Natural killer cell (primary cell): ENCODE results near the gene TBX3. TPM values are rescaled to one million over a fixed set of nuclear protein-coding genes. Genes with fewer than 3 reads are reported as not detected.

ENCODE experiments used
- ATAC-seq, 3 donors: fragments of 150-1000 bp in 2 of 3; fragments of 200-7000 bp in 1 of 3; cut with Tn5 transposase; 1 replicate in 1 of 3; 2 replicates in 2 of 3; pipeline ENCODE4 v1.10.0; 2021; ENCODE audit warnings: mild to moderate bottlenecking in 2 of 3, moderate library complexity in 2 of 3
- DNase-seq, 2 donors: peaks; one replicate each; pipeline versions ENCODE4 v3.0.0 to v3.0.0-alpha.2; 2013 to 2021; ENCODE audit warnings: mixed read lengths in 1 of 2
- H3K27ac ChIP-seq: one replicate; pipeline ENCODE4 v1.5.1; 2013; ENCODE audit warnings: mild to moderate bottlenecking, low read length
- H3K27me3 ChIP-seq: one replicate; pipeline ENCODE4 v1.6.1; 2013; ENCODE audit warnings: low read length; ENCODE audit not compliant: control insufficient read depth, insufficient read depth
- H3K36me3 ChIP-seq: one replicate; pipeline ENCODE4 v1.6.1; 2013; ENCODE audit warnings: low read length; ENCODE audit not compliant: control insufficient read depth, insufficient read depth
- H3K4me1 ChIP-seq: one replicate; pipeline ENCODE4 v1.6.1; 2013; ENCODE audit warnings: low read length; ENCODE audit not compliant: control insufficient read depth, insufficient read depth
- H3K4me3 ChIP-seq: one replicate; pipeline ENCODE4 v1.5.1; 2013; ENCODE audit warnings: low read length
- H3K9me3 ChIP-seq: one replicate; pipeline ENCODE4 v1.6.1; 2013; ENCODE audit warnings: low read length; ENCODE audit not compliant: control insufficient read depth, insufficient read depth
- H3K27ac Mint-ChIP-seq, 2 donors: one replicate each; pipeline ENCODE4 v1.8.0; 2022; ENCODE audit warnings: mild to moderate bottlenecking in 2 of 2, mixed read lengths in 2 of 2, moderate library complexity in 1 of 2
- H3K27me3 Mint-ChIP-seq, 2 donors: one replicate each; pipeline ENCODE4 v1.8.0; 2022; ENCODE audit warnings: low read depth in 2 of 2, mixed read lengths in 2 of 2
- H3K36me3 Mint-ChIP-seq: one replicate; pipeline ENCODE4 v1.8.0; 2022; ENCODE audit warnings: mixed read lengths
- H3K4me1 Mint-ChIP-seq, 2 donors: one replicate each; pipeline ENCODE4 v1.8.0; 2022; ENCODE audit warnings: mixed read lengths in 2 of 2
- H3K4me3 Mint-ChIP-seq: one replicate; pipeline ENCODE4 v1.8.0; 2022; ENCODE audit warnings: mild to moderate bottlenecking, moderate library complexity, mixed read lengths
- H3K9me3 Mint-ChIP-seq, 2 donors: one replicate each; pipeline ENCODE4 v1.8.0; 2022; ENCODE audit warnings: mixed read lengths in 2 of 2
- WGBS: methylation state at CpG from one replicate; pipeline ENCODE4 v1.1.7; 2013; ENCODE audit warnings: missing lambda C conversion rate; ENCODE audit not compliant: insufficient coverage; 5-methylcytosine and 5-hydroxymethylcytosine counted together
- intact Hi-C: fragments of 100-400 bp; cut with micrococcal nuclease; formaldehyde crosslinking; loops from one replicate; pipeline ENCODE4 v1.14.2; 2022
- total RNA-seq, 4 donors: library from RNA; stranded (reverse); fragments of 120-200 nt in 1 of 4; gene quantifications; one replicate each; pipeline versions ENCODE4 v1.2.3 to v1.2.4, GENCODE V29; 2013 to 2022
- TF ChIP-seq, protein P1 (sequence below): fragments of 200-600 bp; IDR thresholded peaks from one replicate; pipeline ENCODE4 v1.8.0; 2022; ENCODE audit warnings: antibody characterized with exemption

TBX3 gene
- total RNA-seq, 3 donors from 2014 or later (not counting 1 experiment from before 2014, with no cell fraction given), result 0.05 TPM; not detected in 2

DNA sequence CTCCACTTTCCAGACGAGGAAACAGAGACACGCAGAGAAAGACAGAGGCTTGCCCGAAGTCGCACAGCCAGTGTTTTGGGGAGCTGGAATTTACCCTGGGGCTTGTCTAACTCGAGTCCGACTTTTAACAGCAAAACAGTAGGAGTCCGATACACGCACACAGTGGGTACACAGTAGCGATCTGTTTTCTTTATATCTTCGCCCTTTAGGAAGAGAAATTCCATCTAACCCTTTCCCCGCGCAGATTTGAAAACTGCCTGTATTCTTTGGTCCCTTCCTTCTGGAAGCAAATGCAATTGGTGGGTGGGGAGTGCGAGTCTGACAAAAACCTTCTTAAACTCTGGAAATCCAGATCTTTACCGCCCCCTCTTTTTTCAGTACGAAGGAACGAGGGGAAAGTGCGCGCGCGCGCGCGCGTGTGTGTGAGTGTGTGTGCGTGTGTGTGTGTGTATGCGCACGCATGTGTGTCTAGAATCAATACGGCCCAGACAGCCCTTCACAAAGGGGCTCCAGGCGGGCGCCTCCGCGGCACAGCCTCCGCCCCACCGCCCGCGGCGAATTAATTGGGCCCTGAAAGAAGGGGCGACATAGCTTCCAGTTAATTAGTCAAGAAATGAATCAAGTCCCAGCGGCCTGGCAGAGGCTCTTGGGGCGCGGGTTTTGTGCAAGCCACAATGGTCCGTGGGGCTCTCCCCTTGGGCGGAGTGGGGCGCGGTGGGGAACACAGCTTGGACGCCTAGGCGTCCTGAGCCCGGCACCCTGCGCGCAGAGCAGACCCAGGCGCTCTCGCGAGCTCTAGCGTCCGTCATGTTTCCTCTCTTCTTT lies 14.0 kb upstream of the TBX3 start:
- no peak overlapping the region for H3K4me3 Mint-ChIP-seq
- H3K36me3 ChIP-seq, result no peaks in the 10 kb centered on the region
- DNase-seq, result no peak
- no peak overlapping the region for H3K4me3 ChIP-seq
- H3K27me3 Mint-ChIP-seq, result peaks cover 79 to 80% of the 10 kb centered on the region in 2 donors
- H3K9me3 ChIP-seq, result no peaks in the 10 kb centered on the region
- no peak overlapping the region for H3K27ac ChIP-seq
- H3K27me3 ChIP-seq, result peaks cover 24% of the 10 kb centered on the region
- no peaks in the 10 kb centered on the region for H3K4me1 ChIP-seq
- H3K36me3 Mint-ChIP-seq, result no peaks in the 10 kb centered on the region
- peaks cover 0 to 3% of the 10 kb centered on the region in 2 donors for H3K9me3 Mint-ChIP-seq
- ATAC-seq, result no peak
- 9% methylated on average over 50 of the region's 55 CpGs for WGBS
- H3K27ac Mint-ChIP-seq, result no peak overlapping the region
- intact Hi-C loops, result no loop called here
- no peaks in the 10 kb centered on the region for H3K4me1 Mint-ChIP-seq
- TF ChIP-seq, protein P1, sequence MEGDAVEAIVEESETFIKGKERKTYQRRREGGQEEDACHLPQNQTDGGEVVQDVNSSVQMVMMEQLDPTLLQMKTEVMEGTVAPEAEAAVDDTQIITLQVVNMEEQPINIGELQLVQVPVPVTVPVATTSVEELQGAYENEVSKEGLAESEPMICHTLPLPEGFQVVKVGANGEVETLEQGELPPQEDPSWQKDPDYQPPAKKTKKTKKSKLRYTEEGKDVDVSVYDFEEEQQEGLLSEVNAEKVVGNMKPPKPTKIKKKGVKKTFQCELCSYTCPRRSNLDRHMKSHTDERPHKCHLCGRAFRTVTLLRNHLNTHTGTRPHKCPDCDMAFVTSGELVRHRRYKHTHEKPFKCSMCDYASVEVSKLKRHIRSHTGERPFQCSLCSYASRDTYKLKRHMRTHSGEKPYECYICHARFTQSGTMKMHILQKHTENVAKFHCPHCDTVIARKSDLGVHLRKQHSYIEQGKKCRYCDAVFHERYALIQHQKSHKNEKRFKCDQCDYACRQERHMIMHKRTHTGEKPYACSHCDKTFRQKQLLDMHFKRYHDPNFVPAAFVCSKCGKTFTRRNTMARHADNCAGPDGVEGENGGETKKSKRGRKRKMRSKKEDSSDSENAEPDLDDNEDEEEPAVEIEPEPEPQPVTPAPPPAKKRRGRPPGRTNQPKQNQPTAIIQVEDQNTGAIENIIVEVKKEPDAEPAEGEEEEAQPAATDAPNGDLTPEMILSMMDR, result no peak

GRCh38 chr12:114697243-114697716 lies 13.3 kb upstream of the TBX3 start:
- Mint-ChIP-seq H3K36me3 (no peaks in the 10 kb centered on the region), H3K4me3 (no peak overlapping the region), H3K9me3 (peaks cover 0 to 1% of the 10 kb centered on the region in 2 donors), H3K27ac (no peak overlapping the region), H3K4me1 (no peaks in the 10 kb centered on the region), H3K27me3 (peaks cover 73 to 80% of the 10 kb centered on the region in 2 donors)
- intact Hi-C loops, result no loop called here
- H3K27ac ChIP-seq, result no peak overlapping the region
- ATAC-seq, result no peak
- no peak for DNase-seq
- H3K4me1 ChIP-seq, result no peaks in the 10 kb centered on the region
- 3% methylated on average over 21 of the region's 23 CpGs for WGBS
- no peak overlapping the region for H3K4me3 ChIP-seq
- peaks cover 26% of the 10 kb centered on the region for H3K27me3 ChIP-seq
- TF ChIP-seq, protein P1, result no peak
- no peaks in the 10 kb centered on the region for H3K36me3 ChIP-seq
- no peaks in the 10 kb centered on the region for H3K9me3 ChIP-seq

- no peak overlapping the region for H3K4me3 ChIP-seq
- no peaks in the 10 kb centered on the region for H3K4me1 Mint-ChIP-seq
- H3K27ac Mint-ChIP-seq, result no peak overlapping the region
- no peaks in the 10 kb centered on the region for H3K9me3 Mint-ChIP-seq
- H3K4me3 Mint-ChIP-seq, result no peak overlapping the region
- intact Hi-C loops, result no loop called here
- no peak overlapping the region for H3K27ac ChIP-seq
- no peaks in the 10 kb centered on the region for H3K36me3 ChIP-seq
- H3K36me3 Mint-ChIP-seq, result no peaks in the 10 kb centered on the region
- WGBS, result 8% methylated on average over 34 of the region's 34 CpGs
- DNase-seq, result no peak
- peaks cover 24% of the 10 kb centered on the region for H3K27me3 ChIP-seq
- H3K4me1 ChIP-seq, result no peaks in the 10 kb centered on the region
- no peak for ATAC-seq
- no peaks in the 10 kb centered on the region for H3K9me3 ChIP-seq
- TF ChIP-seq, protein P1, result no peak
- peaks cover 73 to 75% of the 10 kb centered on the region in 2 donors for H3K27me3 Mint-ChIP-seq
Measured at GRCh38 chr12:114696443-114697242, 12.7 kb upstream of the TBX3 start.
